GF-D8 (cell line): ENCODE data around the gene EZH1.

Experiments
- DNase-seq: peaks from one replicate; lab custom pipeline; 2025; lab: John Stamatoyannopoulos, UW

EZH1 gene

GRCh38 chr17:42744806-42745617 lies at the start of gene EZH1:
Gene EZH1 (minus strand): TSS chr17:42745040. CDS start chr17:42728941, 16,099 bp downstream.
- DNase-seq: peak; percentile 75

- DNase-seq: no peak
Measured at GRCh38 chr17:42792545-42792944, 47.7 kb upstream of the EZH1 start.

- DNase-seq: no peak
Measured at GRCh38 chr17:42791948-42792347, 47.1 kb upstream of the EZH1 start.

GRCh38 chr17:42787266-42787665 lies 42.4 kb upstream of the EZH1 start:
- no peak for DNase-seq

- no peak for DNase-seq
Measured at GRCh38 chr17:42784811-42785592, 40.2 kb upstream of the EZH1 start.

GRCh38 chr17:42784409-42784808 lies 39.6 kb upstream of the EZH1 start:
- no peak for DNase-seq

- no peak for DNase-seq
Measured at GRCh38 chr17:42783791-42784138, 38.9 kb upstream of the EZH1 start.

GRCh38 chr17:42783062-42783790 lies 38.4 kb upstream of the EZH1 start:
- no peak for DNase-seq

GRCh38 chr17:42782166-42783061 lies 37.6 kb upstream of the EZH1 start:
- no peak for DNase-seq

- DNase-seq: no peak
Measured at GRCh38 chr17:42781639-42782165, 36.9 kb upstream of the EZH1 start.

GRCh38 chr17:42780851-42781638 lies 36.2 kb upstream of the EZH1 start:
- no peak for DNase-seq

- no peak for DNase-seq
Measured at GRCh38 chr17:42779936-42780850, 35.4 kb upstream of the EZH1 start, which contains the start of gene WNK4. Gene WNK4 (plus strand): TSS chr17:42780610. CDS start chr17:42780699, 89 bp downstream.

- no peak for DNase-seq
Measured at GRCh38 chr17:42779304-42779935, 34.6 kb upstream of the EZH1 start.

GRCh38 chr17:42778570-42778969 lies 33.7 kb upstream of the EZH1 start:
- no peak for DNase-seq

GRCh38 chr17:42775534-42776098 lies 30.8 kb upstream of the EZH1 start:
- DNase-seq: no peak

- DNase-seq: peak; percentile 23
Measured at GRCh38 chr17:42774066-42774745, 29.4 kb upstream of the EZH1 start.

GRCh38 chr17:42773290-42774035 lies 28.6 kb upstream of the EZH1 start, which contains the start of gene VPS25:
Gene VPS25 (plus strand): TSS chr17:42773449. CDS start chr17:42773476, 27 bp downstream.
- DNase-seq: peak; percentile 44
